GM13977 (cell line): ENCODE measurements around the gene ZNF830.
"Not testable (repeated sequence)": the region's sequence is repeated elsewhere in the genome, so short reads cannot be mapped to it uniquely, and the experiment has no call there.

Source experiments
- DNase-seq: peaks from one replicate; pipeline ENCODE4 v3.0.0; 2012; ENCODE audit warnings: low spot score
- CTCF ChIP-seq: IDR thresholded peaks from 2 replicates; pipeline ENCODE4 v1.5.1; 2012; ENCODE audit warnings: mild to moderate bottlenecking, control low read depth; ENCODE audit not compliant: insufficient read depth; ENCODE audit errors: extremely low read depth, missing control alignments
- in situ Hi-C: fragments of 300-500 bp; cut with MboI; formaldehyde crosslinking; loops from one replicate; pipeline ENCODE4 v1.12.0; 2022; ENCODE audit warnings: low sequenced_read_pairs, low pct_unique_long_range_greater_than_20kb, mixed read lengths, inconsistent platforms; ENCODE audit not compliant: unreplicated experiment

Gene ZNF830

GRCh38 chr17:34930283-34930682, 31.1 kb upstream of the ZNF830 start:
- DNase-seq, result no peak
- TF ChIP-seq CTCF, result no peak
- in situ Hi-C loops, result no loop called here

- in situ Hi-C loops, DNase-seq: not testable (repeated sequence)
Measured at GRCh38 chr17:34950780-34951179, 10.6 kb upstream of the ZNF830 start.

GRCh38 chr17:34958438-34958837, 2.9 kb upstream of the ZNF830 start:
- in situ Hi-C loops, result no loop called here
- TF ChIP-seq CTCF, result no peak
- DNase-seq, result no peak

GRCh38 chr17:34974179-34974578, 12.8 kb downstream of the ZNF830 start:
- in situ Hi-C loops, result no loop called here
- DNase-seq, result no peak

GRCh38 chr17:34974794-34975785, 13.8 kb downstream of the ZNF830 start:
- in situ Hi-C loops, result no loop called here
- DNase-seq, result no peak
- TF ChIP-seq CTCF, result no peak

More at GRCh38 chr17:34974179-34974578, 12.8 kb downstream of the ZNF830 start:
- TF ChIP-seq CTCF, result no peak

- in situ Hi-C loops, result no loop called here
- TF ChIP-seq CTCF, result no peak
- no peak for DNase-seq
Measured at GRCh38 chr17:34979153-34979552, 17.8 kb downstream of the ZNF830 start.

GRCh38 chr17:34979650-34980352, 18.5 kb downstream of the ZNF830 start:
- no peak for TF ChIP-seq CTCF
- no peak for DNase-seq
- in situ Hi-C loops, result no loop called here
